Activated T-cell treated with anti-CD3 and anti-CD28 coated beads for 48 hours (primary cell): ENCODE data around the gene ROR2.

ENCODE experiments used
- DNase-seq: peaks from one replicate; pipeline ENCODE4 v3.0.0-alpha.2; 2020; ENCODE audit warnings: low read depth

The ROR2 gene

GRCh38 chr9:91771864-91772263 is 178.2 kb downstream of the ROR2 start:
- DNase-seq, result no peak

GRCh38 chr9:91771027-91771426 is 179.0 kb downstream of the ROR2 start:
- no peak for DNase-seq

DNA sequence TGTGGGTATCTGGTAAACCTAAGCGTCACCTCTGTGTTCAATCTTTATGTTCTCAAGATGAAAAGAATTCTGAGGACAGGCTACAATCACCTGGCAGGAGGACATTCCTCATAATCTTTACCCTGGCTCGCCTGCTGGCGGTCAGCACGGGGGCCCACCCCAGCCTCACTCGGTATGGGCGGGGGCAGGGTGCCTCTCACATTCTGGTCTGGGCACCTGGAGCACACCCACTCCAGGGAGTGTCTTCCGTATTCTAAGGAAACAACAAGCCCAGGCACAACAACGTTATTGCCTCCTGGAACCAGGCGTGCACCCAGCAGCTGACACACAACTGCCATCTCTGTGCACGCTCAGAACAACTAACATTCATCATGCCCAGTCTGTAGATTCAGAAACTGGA is 179.8 kb downstream of the ROR2 start:
- no peak for DNase-seq

DNA sequence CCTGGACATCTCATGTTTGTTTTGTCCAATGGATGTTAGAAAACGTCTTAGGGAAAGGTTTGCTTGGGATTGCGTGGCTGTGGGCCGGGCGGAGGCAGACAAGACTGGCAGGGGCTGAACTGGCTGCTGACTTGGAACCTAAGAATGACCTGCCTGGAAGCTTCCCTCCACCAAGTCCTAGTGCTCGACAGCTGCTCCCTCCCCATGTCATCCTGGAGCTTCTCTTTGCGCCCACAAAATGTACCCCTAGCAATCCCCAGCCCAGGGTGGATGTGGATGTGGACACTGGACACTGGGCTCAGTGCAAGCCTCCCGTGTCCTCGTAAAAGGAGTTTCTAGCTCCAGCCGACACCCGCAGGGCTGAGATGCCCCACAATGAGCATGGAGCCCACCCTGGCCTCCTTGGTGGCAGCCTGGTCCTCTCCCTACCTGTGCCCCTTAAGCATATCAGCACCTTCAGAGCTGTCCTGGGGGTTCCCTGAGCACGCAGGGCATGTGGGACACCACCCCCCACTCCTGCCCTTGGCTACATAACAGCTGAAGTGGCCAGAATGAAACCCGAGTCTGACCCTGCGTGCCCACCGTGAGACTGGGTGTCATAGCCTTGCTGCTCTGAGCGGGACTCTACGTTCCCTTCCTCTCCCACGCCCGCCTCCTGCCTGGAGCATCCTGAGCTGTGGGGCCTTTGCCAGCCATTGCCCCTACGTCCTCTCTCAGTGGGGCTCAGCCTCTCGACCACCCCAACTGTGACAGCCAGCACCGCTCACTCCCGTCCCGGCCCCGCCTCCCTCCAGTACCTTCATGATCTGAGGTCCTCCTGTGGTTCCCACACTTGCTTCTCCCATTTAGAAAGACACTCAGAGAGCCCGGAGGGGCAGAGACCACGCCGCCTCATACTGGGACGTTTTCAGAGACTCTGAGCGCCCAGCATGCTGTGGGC is 180.8 kb downstream of the ROR2 start:
- no peak for DNase-seq

DNA sequence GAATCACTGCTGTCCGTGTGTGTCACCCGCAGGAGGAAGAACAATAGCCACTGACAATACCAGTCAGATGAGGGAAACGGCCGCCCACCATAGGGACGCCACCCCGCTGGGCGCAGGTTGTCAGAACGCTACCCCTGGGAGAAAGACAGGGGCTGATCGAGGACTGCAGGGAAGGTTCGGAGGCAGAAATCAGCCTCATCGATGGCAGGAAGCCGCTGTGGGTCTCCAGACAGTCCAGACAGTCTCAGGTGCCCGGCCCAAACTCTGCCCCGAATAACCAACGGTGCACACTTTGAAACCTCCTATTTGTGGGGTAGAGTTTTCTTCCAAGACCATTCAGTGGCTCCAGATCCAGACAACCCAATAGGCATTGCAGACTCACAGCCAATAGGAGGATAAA is 181.5 kb downstream of the ROR2 start:
- DNase-seq, result no peak

GRCh38 chr9:91766315-91767069 is 183.5 kb downstream of the ROR2 start:
- DNase-seq, result no peak

- DNase-seq, result no peak
These were observed 184.7 kb downstream of the ROR2 start for GRCh38 chr9:91765296-91765695.

DNA sequence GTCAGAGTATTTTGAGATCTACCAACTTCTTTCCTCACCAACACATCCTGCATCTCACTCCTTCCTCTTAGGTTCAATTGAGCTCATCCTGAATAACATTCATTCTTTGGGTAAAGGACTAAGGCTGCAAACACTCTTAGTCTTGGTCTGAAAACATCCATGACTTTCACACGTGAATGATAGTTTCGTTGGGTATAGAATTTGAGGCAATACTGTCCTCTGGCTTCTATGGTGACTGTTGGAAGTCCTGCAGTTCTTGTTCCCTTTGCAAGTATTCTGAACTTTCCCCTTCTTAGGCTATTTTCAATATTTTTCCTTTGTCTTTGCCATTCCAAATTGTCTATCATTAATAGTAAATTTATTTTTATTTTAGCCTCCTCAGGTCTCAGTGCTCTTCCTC is 185.4 kb downstream of the ROR2 start:
- DNase-seq, result no peak

DNA sequence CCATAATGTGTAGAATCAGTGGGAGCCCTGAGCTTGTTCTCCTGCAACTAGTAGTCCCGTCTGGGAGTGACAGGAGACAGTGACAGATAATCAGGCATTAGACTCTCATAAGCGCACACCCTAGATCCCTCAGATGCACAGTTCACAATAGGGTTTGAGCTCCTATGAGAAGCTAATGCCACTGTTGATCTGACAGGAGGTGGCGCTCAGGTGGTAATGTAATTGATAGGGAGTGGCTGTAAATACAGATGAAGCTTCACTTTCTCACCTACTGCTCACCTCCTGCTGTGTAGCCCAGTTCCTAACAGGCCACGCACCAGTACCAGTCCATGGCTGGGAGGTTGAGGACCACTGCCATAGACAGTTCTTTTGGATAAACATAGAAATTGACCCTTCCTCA is 188.7 kb downstream of the ROR2 start:
- no peak for DNase-seq

GRCh38 chr9:91760906-91761305 is 189.1 kb downstream of the ROR2 start:
- DNase-seq, result no peak

- DNase-seq, result peak; percentile 24
These were observed 191.5 kb downstream of the ROR2 start for GRCh38 chr9:91758491-91758981.

- no peak for DNase-seq
These were observed 192.2 kb downstream of the ROR2 start for GRCh38 chr9:91757782-91758181.

- DNase-seq, result no peak
These were observed 193.6 kb downstream of the ROR2 start for GRCh38 chr9:91756510-91756780.

GRCh38 chr9:91755761-91756509 is 194.1 kb downstream of the ROR2 start:
- no peak for DNase-seq

GRCh38 chr9:91753711-91754110 is 196.3 kb downstream of the ROR2 start:
- DNase-seq, result no peak

- no peak for DNase-seq
These were observed 198.1 kb downstream of the ROR2 start for GRCh38 chr9:91751922-91752321.

- DNase-seq, result no peak
These were observed 199.7 kb downstream of the ROR2 start for GRCh38 chr9:91750343-91750742.

DNA sequence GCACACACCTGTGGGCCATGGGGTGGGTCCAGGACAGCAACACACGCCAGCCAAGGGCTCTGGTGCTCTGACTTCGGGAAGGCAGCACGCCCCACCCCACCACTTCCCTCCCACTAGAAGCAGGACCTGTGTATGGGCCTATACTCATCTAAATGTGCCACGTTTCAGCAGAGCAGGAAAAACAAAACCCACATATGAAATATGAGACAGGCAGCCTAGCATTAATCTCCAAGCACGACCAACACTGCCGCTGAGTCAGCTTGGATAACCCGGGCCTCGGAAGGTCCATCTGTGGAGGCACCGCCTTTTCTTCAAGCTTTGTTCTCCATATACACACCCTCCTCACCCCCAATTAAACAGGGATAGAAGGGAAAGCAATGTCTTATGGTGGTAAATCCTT is 203.1 kb downstream of the ROR2 start:
- no peak for DNase-seq

GRCh38 chr9:91746357-91746756 is 203.7 kb downstream of the ROR2 start:
- no peak for DNase-seq

DNA sequence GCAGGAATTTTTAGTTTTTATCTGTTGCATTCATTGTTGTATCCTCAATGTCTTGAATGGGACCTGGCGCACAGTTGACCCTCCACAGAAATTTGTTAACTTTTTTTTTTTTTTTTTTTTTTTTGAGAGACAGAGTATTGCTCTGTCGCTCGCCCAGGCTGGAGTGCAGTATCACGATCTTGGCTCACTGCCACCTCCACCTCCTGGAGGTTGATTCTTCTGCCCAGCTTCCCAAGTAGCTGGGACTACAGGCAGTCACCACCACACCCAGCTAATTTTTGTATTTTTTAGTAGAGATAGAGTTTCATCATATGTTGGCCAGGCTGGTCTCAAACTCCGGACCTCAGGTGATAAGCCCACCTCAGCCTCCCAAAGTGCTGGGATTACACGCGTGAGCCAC is 205.9 kb downstream of the ROR2 start:
- DNase-seq, result no peak

DNA sequence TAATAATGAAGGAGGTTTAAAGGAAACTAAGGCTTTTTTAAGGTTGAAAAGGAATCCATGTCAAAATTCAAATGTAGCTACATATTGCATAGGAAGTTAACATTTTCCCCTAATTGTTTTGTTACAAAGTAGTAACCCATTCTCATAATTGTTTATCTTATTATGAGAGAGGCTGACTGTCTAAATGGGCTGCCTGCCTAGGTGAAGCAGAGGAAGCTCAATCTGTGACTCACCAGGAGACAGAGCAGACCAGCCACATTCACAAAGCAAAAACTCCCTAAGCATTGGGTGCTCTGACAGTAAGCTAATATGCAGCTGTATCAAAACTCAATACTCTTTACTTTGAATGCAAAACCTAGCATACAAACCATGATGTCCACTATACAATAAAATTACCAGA is 208.5 kb downstream of the ROR2 start:
- DNase-seq, result no peak

GRCh38 chr9:91740701-91741100 is 209.3 kb downstream of the ROR2 start:
- no peak for DNase-seq
